G401 (cell line): Measurements from ENCODE around the gene CRADD. TPM values are rescaled to one million over a fixed set of nuclear protein-coding genes. Genes with fewer than 3 reads are reported as not detected.
"Not testable (repeated sequence)": the region's sequence is repeated elsewhere in the genome, so short reads cannot be mapped to it uniquely, and the experiment has no call there.

Experiments used
- DNase-seq: peaks from one replicate; pipeline ENCODE4 v3.0.0-alpha.2; 2015; ENCODE audit warnings: low spot score
- in situ Hi-C: cut with HindIII; loops from 2 replicates; pipeline ENCODE4 v1.10.0; 2016; ENCODE audit warnings: low sequenced_read_pairs, mixed read lengths
- total RNA-seq: library from RNA; depleted of rRNA; stranded (reverse); fragments of >200 nt; shearing (Covaris generic); gene quantifications from 2 replicates; pipeline ENCODE4 v1.2.3, GENCODE V29; 2014

CRADD gene
- total RNA-seq, 1 experiment from 2014 or later: 8.8 TPM

- in situ Hi-C loops: no loop called here
Observed at GRCh38 chr12:93702707-93703315, 25.6 kb downstream of the CRADD start.

GRCh38 chr12:93704122-93704521 is 26.9 kb downstream of the CRADD start:
- DNase-seq: no peak
- in situ Hi-C loops: no loop called here

More at GRCh38 chr12:93702707-93703315, 25.6 kb downstream of the CRADD start:
- DNase-seq: no peak

GRCh38 chr12:93704625-93705024 is 27.4 kb downstream of the CRADD start:
- DNase-seq: no peak
- in situ Hi-C loops: no loop called here

- in situ Hi-C loops: no loop called here
- DNase-seq: no peak
Observed at GRCh38 chr12:93705237-93705636, 28.1 kb downstream of the CRADD start.

- no peak for DNase-seq
- in situ Hi-C loops: no loop called here
Observed at GRCh38 chr12:93706387-93706786, 29.2 kb downstream of the CRADD start.

- in situ Hi-C loops: no loop called here
Observed at GRCh38 chr12:93706824-93707223, 29.6 kb downstream of the CRADD start.

GRCh38 chr12:93707836-93708235 is 30.7 kb downstream of the CRADD start:
- in situ Hi-C loops: no loop called here
- DNase-seq: no peak

More at GRCh38 chr12:93706824-93707223, 29.6 kb downstream of the CRADD start:
- no peak for DNase-seq

- in situ Hi-C loops: no loop called here
- DNase-seq: no peak
Observed at GRCh38 chr12:93708952-93709351, 31.8 kb downstream of the CRADD start.

GRCh38 chr12:93709386-93709785 is 32.2 kb downstream of the CRADD start:
- DNase-seq: no peak
- in situ Hi-C loops: no loop called here

- in situ Hi-C loops: no loop called here
- no peak for DNase-seq
Observed at GRCh38 chr12:93710574-93710926, 33.4 kb downstream of the CRADD start.

- DNase-seq, in situ Hi-C loops: not testable (repeated sequence)
Observed at GRCh38 chr12:93711502-93711901, 34.3 kb downstream of the CRADD start.

GRCh38 chr12:93712200-93712599 is 35.0 kb downstream of the CRADD start:
- DNase-seq: no peak
- in situ Hi-C loops: no loop called here

GRCh38 chr12:93713060-93713459 is 35.9 kb downstream of the CRADD start:
- in situ Hi-C loops: no loop called here
- no peak for DNase-seq

GRCh38 chr12:93713800-93714199 is 36.6 kb downstream of the CRADD start:
- in situ Hi-C loops: no loop called here
- DNase-seq: no peak

- in situ Hi-C loops: no loop called here
Observed at GRCh38 chr12:93714382-93714781, 37.2 kb downstream of the CRADD start.

GRCh38 chr12:93719710-93720109 is 42.5 kb downstream of the CRADD start:
- no peak for DNase-seq
- in situ Hi-C loops: no loop called here

More at GRCh38 chr12:93714382-93714781, 37.2 kb downstream of the CRADD start:
- DNase-seq: no peak

- in situ Hi-C loops: no loop called here
- DNase-seq: no peak
Observed at GRCh38 chr12:93720559-93720958, 43.4 kb downstream of the CRADD start.

GRCh38 chr12:93722179-93722578 is 45.0 kb downstream of the CRADD start:
- DNase-seq: no peak
- in situ Hi-C loops: no loop called here

GRCh38 chr12:93722835-93723567 is 45.8 kb downstream of the CRADD start:
- peak; percentile 36 for DNase-seq
- in situ Hi-C loops: no loop called here

- in situ Hi-C loops: no loop called here
- DNase-seq: no peak
Observed at GRCh38 chr12:93723568-93723930, 46.4 kb downstream of the CRADD start.

- in situ Hi-C loops: no loop called here
- no peak for DNase-seq
Observed at GRCh38 chr12:93725531-93725930, 48.4 kb downstream of the CRADD start.
